Measurements from ENCODE around the gene ARID3A.
A peak's percentile ranks its signal among the peaks of the same experiment; 100 is the strongest.

Gene ARID3A

DNA sequence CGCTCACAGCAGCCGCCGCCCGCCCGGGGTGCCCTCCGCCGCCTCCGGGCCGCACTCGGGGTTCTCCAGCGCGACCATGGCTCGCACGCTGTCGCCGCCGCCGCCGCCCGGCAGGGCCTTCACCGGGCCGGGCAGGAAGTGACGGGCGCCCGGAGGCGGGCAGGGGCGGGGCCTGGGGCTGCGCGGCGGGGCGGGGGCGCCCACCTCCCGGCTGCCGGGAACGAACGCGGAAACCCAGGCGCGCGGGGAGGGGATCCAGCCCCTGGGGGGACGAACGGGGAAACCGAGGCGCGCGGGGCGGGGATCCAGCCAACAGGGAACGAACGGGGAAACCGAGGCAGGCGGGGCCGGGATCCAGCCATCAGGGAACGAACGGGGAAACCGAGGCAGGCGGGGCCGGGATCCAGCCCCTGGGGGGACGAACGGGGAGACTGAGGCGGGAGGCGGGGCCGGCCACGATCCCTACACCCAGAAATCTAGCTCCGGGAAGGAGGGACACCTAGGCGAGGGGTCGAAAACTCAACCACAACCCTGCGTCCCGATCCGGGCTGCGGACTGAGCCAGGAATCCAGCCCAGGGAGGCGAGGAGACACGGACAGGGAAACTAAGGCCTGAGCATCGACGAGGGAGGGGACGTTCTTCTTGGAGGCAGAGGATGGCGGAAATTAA, 12.6 kb upstream of the ARID3A start, which contains the start of gene R3HDM4:
R3HDM4 (minus strand) TSS at position 140 of the 669 bp plus-strand sequence; CDS start at position 78, 62 bp downstream.
- TF ChIP-seq Cebpa-rat (IDR thresholded peaks at IDR 0.05), result no peak
- H3K4me1 ChIP-seq, result peaks cover 40 to 55% (median 50%) of the 10 kb centered on the region in 10 experiments
- H3K9me3 ChIP-seq (replicated peaks in 1 of 11), result no peaks in the 10 kb centered on the region
- H3K27me3 ChIP-seq, result peaks cover 28 to 46% (median 40%) of the 10 kb centered on the region in 11 experiments
- peak within 1 kb of the TSS; percentile 75 to 95 (median 86) for H3K27ac ChIP-seq
- H3K4me3 ChIP-seq, result peak within 1 kb of the TSS; percentile 68 to 90 (median 82)
- H3K36me3 ChIP-seq, result no peaks in the 10 kb centered on the region
- H3K4me2 ChIP-seq, result peak within 1 kb of the TSS; percentile 85 to 100 (median 94)
- H4K20me1 ChIP-seq, result peaks cover 0 to 48% (median 39%) of the 10 kb centered on the region in 11 experiments; a peak in 19 of 22 replicates
- peak within 1 kb of the TSS; percentile 80 to 95 (median 88) for H3K9ac ChIP-seq

DNA sequence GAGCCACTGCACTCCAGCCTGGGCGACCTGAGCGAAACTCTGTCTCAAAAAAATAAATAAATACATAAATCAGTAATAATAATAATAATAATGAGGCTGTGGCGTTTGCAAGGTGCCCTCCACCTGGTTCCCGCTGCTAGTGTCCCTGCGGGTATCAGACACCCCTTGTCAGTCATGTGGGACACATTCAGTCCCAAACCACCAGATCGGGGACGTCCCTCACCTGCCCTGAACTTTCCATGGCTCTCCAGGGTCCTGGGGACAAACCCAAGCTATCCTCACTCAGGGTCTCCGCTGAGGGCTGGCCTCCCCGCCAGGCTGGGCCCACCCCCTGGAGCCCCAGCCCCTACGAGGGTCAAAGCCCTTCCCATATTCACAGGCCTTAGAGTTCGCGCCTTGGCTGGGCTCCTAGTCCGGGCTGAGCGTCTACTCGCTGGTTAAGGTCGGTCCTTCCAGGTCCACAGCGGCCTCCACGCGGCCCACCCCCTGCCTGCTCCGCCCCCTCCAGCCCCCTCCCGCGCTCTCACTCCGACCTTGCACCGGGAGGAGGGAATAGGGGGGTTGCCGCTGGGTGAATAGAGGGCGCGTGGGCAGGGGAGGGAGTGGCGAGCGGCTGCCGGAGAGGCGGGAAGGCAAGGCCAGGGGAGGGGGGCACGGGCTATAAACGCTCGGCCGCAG, 9.1 kb upstream of the ARID3A start:
- peak overlapping the region in 9 of 10 experiments; percentile 29 to 60 (median 44); a peak in 12 of 20 replicates for H3K4me3 ChIP-seq
- H4K20me1 ChIP-seq, result peaks cover 0 to 36% (median 23%) of the 10 kb centered on the region in 11 experiments; a peak in 17 of 22 replicates
- no peak overlapping the region for H3K9ac ChIP-seq
- peak overlapping the region in 10 of 11 experiments; percentile 65 to 88 (median 81); a peak in 20 of 22 replicates for H3K4me2 ChIP-seq
- no peak overlapping the region for H3K27ac ChIP-seq
- peaks cover 37 to 46% (median 41%) of the 10 kb centered on the region in 10 experiments for H3K4me1 ChIP-seq
- TF ChIP-seq Cebpa-rat (IDR thresholded peaks at IDR 0.05), result no peak
- H3K9me3 ChIP-seq (replicated peaks in 1 of 11), result no peaks in the 10 kb centered on the region
- H3K36me3 ChIP-seq, result no peaks in the 10 kb centered on the region
- peaks cover 59 to 80% (median 73%) of the 10 kb centered on the region in 11 experiments for H3K27me3 ChIP-seq

- no peaks in the 10 kb centered on the region for H3K36me3 ChIP-seq
- peaks cover 0 to 36% (median 23%) of the 10 kb centered on the region in 11 experiments; a peak in 17 of 22 replicates for H4K20me1 ChIP-seq
- no peak within 1 kb of the TSS for H3K27ac ChIP-seq
- no peaks in the 10 kb centered on the region for H3K9me3 ChIP-seq (replicated peaks in 1 of 11)
- TF ChIP-seq Cebpa-rat (IDR thresholded peaks at IDR 0.05), result no peak
- H3K4me2 ChIP-seq, result peak within 1 kb of the TSS; percentile 65 to 88 (median 80)
- peaks cover 59 to 80% (median 73%) of the 10 kb centered on the region in 11 experiments for H3K27me3 ChIP-seq
- peak within 1 kb of the TSS; percentile 29 to 60 (median 45); a peak in 19 of 20 replicates for H3K4me3 ChIP-seq
- peak within 1 kb of the TSS in 6 of 11 experiments; percentile 3 to 33 (median 20); a peak in 6 of 22 replicates for H3K9ac ChIP-seq
- H3K4me1 ChIP-seq, result peaks cover 37 to 45% (median 41%) of the 10 kb centered on the region in 10 experiments; a peak in 19 of 20 replicates
Observed at GRCh38 chr19:917323-918151, 8.3 kb upstream of the ARID3A start, which contains the start of gene KISS1R. KISS1R (plus strand) TSS chr19:917333; CDS start chr19:917503, 170 bp downstream.

DNA sequence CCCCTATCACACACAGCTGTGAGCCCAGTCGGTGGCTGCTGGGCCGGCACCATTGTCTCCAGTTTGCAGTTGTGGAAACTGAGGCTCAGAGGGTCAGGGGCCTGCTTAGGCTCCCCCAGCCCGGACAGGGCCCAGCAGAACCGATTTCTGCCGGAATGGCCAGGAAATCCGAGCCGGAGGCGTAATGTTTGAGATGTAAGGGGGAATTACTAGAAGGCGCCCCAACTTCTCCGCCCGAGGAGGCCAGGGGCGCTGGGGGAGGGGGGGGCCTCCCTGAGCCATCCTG, 7.7 kb upstream of the ARID3A start:
- TF ChIP-seq Cebpa-rat (IDR thresholded peaks at IDR 0.05), result no peak
- Histone ChIP-seq H4K20me1 (peaks cover 0 to 36% (median 23%) of the 10 kb centered on the region in 11 experiments; a peak in 17 of 22 replicates), H3K4me3 (peak overlapping the region; percentile 29 to 60 (median 45); a peak in 14 of 20 replicates), H3K27ac (no peak overlapping the region), H3K9ac (peak overlapping the region in 2 of 11 experiments; percentile 20 to 26; a peak in 2 of 22 replicates), H3K4me2 (peak overlapping the region; percentile 65 to 88 (median 80)), H3K27me3 (peaks cover 59 to 80% (median 75%) of the 10 kb centered on the region in 11 experiments), H3K36me3 (no peaks in the 10 kb centered on the region), H3K4me1 (peaks cover 37 to 45% (median 41%) of the 10 kb centered on the region in 10 experiments; a peak in 19 of 20 replicates), H3K9me3 (replicated peaks in 1 of 11) (no peaks in the 10 kb centered on the region)

- Histone ChIP-seq H3K9ac (no peak overlapping the region), H3K4me3 (peak overlapping the region in 7 of 10 experiments; percentile 39 to 60 (median 48); a peak in 8 of 20 replicates), H3K27me3 (peaks cover 59 to 80% (median 75%) of the 10 kb centered on the region in 11 experiments), H3K4me2 (peak overlapping the region; percentile 69 to 88 (median 80); a peak in 20 of 22 replicates), H4K20me1 (peaks cover 0 to 36% (median 23%) of the 10 kb centered on the region in 11 experiments; a peak in 17 of 22 replicates), H3K4me1 (peaks cover 39 to 48% (median 43%) of the 10 kb centered on the region in 10 experiments), H3K27ac (no peak overlapping the region), H3K9me3 (replicated peaks in 1 of 11) (no peaks in the 10 kb centered on the region), H3K36me3 (no peaks in the 10 kb centered on the region)
- TF ChIP-seq Cebpa-rat (IDR thresholded peaks at IDR 0.05), result no peak
Observed at GRCh38 chr19:918481-919198, 7.2 kb upstream of the ARID3A start.

DNA sequence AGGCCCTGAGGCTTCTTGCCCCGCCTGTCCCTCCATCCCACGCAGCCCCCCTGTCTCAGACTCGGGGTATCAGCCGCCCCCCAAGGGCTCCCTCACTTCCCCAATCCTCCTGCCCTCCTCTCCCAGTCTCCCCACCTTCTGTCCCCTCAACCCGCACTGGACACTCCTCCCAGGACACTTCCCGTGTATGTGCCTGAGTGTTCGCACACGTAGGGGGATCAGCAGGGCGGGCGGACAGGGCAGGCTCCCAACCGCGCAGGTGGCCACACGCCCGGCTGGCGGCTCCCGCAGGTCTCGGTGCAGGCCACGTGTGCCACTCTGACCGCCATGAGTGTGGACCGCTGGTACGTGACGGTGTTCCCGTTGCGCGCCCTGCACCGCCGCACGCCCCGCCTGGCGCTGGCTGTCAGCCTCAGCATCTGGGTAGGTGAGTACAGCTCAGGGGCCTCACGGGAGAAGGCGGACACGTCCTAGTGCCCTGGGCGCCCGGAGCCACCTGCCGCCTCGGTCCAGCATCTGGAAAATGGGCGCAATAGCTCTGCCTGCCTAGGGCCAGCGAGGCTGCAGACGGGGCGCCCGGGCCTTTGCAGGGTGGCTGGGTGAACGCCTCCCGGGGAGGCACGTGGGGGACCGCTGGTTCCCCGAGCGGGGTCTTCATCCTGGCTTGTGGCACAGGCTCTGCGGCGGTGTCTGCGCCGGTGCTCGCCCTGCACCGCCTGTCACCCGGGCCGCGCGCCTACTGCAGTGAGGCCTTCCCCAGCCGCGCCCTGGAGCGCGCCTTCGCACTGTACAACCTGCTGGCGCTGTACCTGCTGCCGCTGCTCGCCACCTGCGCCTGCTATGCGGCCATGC, 6.4 kb upstream of the ARID3A start:
- Histone ChIP-seq H3K27ac (no peak overlapping the region), H3K27me3 (peaks cover 59 to 82% (median 72%) of the 10 kb centered on the region in 11 experiments), H3K4me2 (peak overlapping the region; percentile 70 to 84 (median 77)), H3K4me1 (peaks cover 44 to 50% (median 45%) of the 10 kb centered on the region in 10 experiments), H3K36me3 (no peaks in the 10 kb centered on the region), H3K9ac (no peak overlapping the region), H3K4me3 (peak overlapping the region; percentile 12 to 56 (median 38); a peak in 9 of 20 replicates), H3K9me3 (replicated peaks in 1 of 11) (no peaks in the 10 kb centered on the region), H4K20me1 (peaks cover 0 to 36% (median 23%) of the 10 kb centered on the region in 11 experiments; a peak in 17 of 22 replicates)
- TF ChIP-seq Cebpa-rat (IDR thresholded peaks at IDR 0.05), result no peak
